ENCODE measurements around the gene CBFA2T2. TPM values are rescaled to one million over a fixed set of nuclear protein-coding genes. Genes with fewer than 3 reads are reported as not detected.

Gene CBFA2T2
- polyA plus RNA-seq, 5 donors, result 34.1 to 48.8 (median 40.5) TPM

DNA sequence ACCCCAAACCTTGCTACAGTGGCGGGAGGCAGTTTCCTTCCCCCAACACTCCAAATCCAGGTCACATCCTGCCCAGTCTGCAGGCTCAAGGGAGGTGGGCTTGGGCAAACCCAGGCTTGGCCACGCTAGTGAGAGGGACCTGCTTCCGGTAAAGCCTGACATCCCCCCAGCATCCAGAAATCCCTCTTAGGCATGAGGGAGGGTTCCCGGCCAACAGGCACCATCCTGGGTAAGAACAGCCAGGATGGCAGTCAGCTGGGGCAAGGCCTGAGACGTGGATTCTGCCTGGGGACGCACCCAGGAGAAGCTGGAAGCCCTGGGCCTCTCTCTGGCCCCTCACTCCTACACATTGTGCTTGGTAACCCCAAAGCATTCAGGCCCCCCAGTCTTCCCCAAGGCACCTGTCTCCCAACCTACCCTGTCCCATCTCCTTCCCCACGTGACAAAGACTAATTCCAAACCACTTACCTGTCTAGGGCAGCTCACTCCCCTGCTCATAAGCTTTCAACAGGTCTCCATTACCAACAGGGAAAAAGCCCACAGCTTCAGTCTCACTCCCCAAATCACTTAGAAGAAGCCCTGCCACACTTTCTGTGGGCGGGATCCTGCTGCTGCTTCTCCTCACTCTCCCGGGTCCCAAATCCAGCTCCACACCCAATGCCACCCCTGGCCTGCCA, 174.3 kb downstream of the CBFA2T2 start:
- no peak for DNase-seq

DNA sequence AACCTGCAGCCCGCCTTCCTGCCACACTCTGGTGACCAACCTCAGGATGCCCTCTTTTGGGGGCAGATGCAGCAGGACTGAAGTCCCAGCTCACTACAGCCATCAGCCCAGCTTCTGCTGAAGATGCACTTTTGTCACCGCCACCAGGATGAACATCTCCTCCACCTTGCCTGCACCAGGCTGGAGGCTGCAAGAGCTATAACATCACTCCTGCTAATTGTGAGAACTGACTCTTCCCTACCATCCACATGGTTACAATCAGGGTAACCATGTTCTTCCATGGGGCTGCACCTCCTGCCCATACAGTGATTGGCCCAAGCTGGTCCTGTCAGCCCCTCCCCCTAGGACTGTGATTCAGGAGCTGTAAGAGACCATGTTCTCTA, 174.9 kb downstream of the CBFA2T2 start:
- no peak for DNase-seq

DNA sequence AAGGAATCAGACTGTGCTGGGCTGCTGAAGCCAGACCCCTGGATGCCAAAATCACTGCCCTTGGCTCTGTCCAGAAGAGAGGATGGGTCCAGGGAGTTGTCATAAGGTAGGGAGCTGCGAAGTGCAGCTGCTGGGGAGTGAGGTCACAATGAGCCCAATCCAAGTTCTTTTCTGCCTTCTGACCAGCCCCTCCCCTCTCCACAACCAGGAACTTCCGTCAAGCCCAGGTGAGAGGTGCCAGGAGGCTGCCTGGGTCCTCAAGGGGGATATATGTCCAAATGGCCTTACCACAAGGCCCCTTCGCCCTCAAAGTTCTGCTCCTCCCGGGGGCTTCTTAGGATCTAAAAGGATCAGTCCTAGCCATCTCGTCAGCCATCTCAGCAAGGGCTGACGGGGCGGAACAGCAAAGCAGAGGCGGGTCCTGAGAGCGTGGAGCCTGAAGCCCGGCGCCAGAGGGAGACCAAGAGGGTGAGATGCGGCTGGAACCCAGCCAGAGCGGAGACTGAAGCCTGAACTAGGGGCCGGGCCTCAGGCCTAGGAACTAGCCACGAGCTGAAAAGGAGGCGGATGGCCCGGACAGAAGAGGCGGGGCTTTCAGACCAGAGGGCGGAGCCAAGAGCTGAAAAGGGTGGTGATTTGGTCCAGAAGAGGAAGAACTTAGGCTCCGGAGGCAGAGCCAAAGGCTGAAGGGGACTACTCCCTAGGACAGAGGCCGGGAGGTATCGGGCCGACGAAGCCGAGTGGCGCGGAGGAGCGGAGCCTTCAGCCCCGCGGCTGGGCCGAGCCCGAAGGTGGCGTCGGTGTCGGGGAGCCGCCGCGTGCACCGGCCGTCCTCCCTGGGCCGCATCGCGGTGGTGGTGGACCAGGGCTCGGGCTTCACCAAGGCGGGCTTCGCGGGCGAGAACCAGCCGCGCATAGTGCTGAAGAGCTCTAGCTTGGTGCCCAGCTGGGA, 176.7 kb downstream of the CBFA2T2 start, which contains the start of gene ACTL10:
Gene ACTL10, plus strand, starts transcription at position 651 of the 952 bp plus-strand sequence. CDS start 555 bp downstream, outside the sequence.
- peak; percentile 92 to 96 for DNase-seq

DNA sequence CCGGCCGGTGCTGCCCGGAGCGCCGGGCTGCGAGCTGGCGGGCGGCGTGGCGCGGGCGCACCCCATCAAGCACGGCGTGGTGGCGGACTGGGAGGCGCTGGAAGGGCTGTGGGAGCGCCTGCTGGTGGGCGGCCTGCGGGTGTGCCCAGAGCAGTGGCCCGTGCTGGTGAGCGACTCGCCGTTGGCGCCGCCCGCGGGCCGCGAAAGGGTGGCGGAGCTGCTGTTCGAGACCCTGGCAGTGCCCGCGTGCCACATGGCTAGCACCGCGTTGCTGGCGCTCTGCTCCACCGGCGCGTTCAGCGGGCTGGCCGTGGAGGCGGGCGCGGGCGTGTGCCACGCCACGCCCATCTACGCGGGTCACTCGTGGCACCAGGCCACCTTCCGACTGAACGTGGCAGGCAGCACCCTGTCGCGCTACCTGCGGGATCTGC, 177.4 kb downstream of the CBFA2T2 start:
- DNase-seq, result no peak

DNA sequence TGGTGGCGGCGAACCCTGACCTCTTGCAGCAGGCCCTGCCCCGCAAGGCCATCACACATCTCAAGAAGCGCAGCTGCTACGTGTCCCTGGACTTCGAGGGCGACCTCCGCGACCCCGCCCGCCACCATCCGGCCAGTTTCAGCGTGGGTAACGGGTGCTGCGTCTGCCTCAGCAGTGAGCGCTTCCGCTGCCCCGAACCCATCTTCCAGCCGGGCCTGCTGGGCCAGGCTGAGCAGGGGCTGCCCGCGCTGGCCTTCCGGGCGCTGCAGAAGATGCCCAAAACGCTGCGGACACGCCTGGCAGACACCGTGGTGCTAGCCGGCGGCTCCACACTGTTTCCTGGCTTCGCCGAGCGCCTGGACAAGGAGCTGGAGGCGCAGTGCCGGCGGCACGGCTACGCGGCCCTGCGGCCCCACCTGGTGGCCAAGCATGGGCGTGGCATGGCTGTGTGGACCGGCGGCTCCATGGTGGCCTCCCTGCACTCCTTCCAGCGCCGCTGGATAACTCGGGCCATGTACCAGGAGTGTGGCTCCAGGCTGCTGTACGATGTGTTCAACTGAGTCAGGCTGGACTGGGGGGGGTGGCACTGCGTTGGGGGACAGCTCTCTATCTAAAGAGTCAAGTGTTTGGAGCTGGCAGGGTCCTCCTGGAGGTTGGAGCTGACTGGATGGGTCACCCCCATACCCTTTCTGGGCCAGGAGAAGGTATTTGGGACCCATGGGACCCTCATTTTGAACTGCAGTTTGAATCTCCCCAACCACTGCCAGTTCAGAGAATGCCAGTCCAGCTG, 178.0 kb downstream of the CBFA2T2 start:
- DNase-seq, result no peak

DNA sequence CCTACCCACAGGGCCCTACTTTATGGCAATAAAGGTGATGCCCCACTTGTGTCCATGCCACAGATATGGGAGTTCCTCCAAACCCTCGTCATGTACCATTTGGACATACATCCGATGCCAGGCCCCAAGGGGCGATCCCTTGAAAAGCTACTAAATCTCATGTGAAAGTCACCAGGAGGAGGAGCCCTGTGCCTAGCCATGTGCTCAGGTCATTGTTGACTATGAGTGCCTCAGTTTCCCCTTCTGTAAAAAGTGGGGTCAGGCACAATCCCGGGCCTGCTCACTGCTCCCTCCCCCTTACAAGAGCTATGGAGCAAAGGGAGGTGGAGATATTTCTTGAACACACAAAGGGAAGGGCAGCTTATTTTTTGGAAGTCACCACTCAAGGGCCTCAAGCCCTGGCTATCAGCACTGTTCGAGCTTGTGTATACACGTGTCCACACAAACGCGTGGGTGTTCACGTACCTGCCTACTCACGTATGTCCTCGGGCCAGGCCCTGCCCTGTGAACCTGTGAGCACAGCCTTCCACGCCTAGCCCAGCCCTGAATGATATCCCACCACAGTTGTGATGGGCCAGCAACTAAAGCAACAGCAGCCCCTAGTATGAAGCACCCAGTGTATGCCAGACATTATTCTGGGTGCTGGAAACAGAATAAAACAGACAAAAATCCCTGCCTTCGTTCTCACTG, 178.7 kb downstream of the CBFA2T2 start:
- no peak for DNase-seq

DNA sequence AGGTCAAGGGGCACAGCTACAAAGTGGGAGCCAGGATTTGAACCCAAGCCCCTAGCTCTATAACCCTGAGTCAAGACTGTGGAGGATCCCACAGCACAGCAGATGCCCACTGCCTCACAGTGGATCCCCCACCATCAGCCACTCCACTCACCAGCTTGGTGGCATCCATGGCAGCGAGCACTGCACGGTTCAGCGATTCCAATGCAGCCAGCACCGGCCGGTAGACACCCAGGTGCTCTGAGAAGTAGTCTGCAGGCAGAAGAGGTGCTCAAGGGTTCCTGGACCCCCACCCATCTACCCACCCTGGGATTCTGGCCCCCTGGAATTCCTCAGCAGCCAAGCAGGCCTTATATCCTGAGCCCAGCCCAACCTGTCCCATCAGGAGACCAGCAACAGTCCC, 179.3 kb downstream of the CBFA2T2 start:
- DNase-seq, result no peak

DNA sequence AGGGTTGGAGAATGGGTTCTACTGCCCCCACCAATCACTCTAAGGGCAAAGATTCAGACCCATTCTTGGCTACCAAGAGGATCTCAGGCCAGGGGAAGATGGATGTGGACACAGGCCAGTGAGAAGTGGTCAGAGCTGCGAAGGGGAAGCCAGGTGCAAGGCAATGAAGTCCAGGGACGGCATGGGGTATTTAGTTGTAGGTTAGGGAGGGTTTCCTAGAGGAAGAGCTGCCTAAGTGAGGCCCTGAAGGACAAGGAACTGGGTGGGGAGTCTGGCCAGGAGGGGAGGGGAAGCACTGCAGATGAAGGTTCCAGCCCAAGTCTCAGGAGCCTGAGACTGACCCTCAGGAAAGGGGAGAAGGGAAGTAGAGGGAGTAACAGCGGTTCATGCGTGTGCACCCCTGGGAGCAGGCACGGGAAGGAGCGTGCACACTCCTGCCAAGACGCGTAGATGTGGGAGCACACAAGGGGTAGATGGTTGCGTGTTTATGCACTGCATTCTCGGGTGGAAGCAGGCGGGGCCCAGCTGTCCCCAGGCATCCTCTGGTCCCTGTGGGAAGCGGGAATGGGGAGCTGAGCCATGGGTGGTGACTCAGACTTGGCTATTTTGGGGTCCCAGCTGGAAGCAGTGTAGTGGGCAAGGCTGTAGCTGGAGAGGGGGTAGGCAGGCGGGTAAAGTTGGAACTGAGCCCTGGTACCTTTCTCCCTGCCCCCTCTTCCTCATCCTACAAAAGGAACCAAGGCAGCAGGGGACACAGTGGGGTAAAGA, 180.2 kb downstream of the CBFA2T2 start:
- DNase-seq, result no peak

DNA sequence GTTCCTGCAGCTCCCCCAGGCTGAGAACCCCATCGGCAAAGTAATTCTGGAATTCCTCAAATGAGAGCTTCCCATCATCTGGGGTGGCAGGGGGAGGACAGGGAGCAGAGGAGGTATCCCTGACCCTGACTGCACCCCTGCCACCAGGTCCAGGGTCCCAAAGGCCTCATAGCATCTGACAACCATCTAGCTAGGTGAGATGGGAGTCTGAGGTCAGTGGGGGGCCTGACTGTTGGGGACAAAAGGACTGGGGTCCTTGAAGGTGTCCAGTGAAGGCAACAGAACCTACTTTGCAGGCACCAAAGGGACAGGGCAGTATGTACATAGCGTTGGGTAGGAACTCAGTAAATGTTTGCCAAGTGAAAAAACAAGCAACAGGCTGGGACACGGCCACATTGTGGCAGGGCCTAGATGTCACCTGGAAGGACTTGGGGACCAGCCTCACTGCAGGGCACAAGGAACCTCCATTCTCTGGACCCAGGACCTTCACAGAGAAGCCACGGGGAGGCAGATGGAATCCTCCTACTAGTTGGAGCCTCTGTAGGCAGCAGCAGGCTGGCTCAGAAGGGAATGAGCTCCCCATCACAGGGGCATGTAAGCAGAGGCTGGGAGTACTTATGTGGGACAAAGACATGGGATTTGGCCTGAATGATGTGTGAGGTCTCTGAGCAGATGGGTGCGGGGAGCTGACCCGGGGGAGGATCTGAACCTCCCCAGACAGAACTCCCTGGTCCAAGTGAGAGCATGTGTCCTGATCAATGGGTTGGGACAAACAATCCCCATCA, 181.0 kb downstream of the CBFA2T2 start:
- DNase-seq, result no peak

DNA sequence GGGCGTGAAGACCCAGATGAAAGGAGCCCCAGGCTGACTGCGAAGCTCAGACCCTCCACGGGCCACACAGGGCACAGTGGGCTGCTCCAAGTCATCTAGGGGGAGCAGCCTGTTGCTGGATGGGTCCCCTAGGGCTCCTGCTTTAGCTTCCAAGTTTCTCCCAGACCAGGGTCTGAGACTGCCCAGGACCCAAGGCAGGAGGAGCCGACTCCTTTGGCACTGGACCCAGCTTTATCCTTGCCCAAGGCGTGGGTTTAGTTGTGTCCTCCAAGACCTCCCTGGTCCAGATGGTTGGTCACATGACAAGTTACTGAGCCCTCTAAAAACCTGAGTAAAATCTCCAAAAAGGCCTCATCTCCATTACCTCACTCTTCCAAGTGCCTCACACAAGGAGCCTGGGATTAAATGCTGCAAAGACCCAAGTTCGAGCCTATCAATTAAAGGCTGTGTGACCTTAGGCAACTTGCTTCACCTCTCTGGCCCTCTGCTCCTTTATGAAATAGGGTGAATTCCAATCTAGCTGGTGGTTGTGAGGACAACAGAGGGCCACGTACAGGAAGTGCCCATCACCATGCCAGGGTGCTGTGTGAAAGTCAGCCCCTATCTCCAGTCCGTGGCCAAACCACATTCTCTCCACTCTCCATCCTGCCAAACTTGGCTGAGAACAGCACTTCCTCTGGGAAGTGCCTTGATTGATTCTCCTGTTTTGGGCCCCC, 181.8 kb downstream of the CBFA2T2 start:
- no peak for DNase-seq

DNA sequence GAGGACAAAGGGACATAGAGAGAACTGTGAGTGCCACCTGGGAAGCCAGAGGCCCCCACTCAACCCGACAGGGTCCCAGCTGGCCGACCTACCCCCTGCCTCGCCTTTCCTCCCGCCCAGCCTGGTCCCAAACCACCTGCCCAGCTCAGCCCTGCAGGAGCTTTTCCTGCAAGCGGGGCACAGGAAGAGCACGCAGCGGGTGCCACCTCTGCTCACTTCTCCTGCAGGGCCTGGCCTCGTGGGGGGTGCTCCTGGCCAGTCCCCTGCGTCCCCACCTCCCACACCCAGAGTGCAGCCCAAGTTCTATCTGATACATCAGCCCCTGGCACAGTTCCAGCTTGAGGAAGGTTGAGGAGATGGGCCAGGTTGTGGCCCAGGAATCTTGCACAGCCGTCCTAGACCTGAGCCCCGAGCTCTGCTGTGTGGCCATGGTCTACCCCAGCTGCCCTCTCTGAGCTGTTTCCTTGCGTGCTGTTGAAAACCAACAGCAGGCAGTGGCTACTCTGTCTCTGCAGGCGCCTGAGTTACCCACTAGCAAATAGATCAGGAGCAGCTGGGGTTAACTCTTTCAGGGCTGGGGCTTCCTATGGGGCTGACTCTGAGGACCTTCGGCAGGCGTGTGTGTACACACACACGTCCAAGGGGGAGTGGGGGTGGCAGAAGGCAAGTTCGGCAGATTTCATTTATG, 182.7 kb downstream of the CBFA2T2 start:
- DNase-seq, result no peak

DNA sequence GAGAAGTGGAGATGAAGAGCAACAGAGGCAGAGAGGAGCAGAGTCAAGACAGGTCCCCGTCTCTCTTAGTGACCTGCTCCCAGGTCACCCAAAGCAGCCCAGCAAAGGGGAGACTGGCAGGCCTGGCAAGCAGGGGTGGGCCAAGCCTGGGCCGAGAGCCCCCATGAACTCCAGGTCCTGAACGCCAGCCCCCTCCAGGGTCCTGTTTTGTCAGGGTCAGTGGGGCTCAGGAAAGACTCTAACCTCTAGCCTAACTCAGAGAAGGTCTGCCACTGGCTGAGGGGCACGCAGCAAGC, 183.2 kb downstream of the CBFA2T2 start:
- no peak for DNase-seq

DNA sequence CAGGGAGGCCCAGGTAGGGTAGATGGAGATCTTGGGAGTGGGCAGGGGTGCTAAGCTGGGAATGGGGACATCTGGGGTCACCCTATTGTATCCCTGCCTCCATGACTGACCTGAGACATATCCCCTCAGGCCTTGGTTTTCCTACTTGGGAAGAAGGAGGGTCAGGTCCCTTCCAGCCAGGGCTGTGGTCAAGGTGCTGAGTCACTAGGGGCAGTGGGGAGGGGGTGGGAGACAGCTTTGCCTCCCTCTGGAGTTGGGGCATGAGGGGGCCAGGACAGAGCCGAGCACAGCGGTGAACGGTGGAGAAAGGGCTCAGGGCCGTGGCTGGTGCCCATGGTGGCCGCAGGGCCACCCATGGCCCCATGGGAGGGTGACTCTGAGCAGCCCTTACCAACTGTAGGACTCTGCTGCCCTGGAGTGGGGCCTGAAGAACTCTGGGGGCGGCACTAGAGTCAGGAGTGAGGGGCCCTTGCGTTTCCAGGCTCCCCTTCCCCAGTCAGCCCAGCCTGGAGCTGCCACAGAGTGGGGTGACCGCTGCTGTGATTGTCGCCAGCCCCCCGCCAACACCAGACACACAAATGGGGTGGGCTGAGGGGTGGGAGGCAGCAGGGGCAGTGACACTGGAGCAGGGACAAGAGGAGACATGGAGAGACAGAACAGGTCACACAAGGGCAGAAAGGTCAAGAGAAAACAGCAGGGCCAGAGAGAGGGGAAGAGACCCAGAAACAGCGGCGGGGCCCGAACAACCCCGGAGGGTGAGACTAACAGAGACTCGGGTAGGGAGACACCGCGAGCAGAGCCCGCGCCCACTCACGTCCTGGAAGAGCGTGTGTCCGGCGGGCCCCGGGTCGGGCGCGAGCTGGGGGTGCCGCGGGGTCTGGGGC, 183.8 kb downstream of the CBFA2T2 start:
- no peak for DNase-seq

DNA sequence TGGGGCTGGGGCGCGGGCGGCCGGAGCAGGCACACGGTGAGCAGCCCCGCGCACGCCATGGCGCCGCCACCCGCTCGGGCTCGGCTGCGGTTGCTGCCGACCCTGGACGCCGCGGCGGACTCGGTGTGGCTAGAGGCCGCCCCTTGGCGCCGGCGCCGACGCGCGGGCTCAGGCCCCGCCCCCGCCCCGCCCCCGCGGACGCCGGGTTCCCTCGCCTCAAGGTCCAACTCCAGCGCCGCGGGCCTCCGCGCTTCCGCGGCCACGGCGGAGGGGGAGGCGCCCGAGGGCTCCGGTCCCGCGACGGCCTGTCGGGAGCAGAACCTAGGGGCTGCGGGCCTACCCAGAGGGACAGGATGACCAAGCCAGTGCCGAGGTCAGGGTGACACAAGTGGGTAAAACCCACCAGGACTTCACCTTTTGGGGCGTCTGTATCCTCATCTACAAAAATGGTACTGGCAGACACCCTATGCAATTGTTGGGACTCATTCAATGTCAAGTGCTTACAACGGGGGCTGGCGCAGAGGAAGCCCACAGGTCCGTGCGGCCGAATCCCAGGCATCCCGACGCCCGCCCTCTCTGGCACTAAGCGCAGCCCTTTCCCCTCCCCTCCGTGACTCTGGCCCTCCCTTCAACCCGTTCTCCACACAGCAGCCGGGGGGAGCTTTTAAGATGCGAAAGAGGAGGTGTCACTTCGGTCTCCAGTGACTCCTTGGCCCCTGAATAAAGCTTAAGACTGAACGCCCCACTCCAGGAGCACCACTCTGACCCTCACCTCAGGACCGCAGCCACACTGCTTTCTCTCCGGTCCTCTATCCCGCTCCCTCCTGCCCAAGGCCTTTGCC, 184.6 kb downstream of the CBFA2T2 start, which contains the start of gene NECAB3:
Gene NECAB3, minus strand, starts transcription at position 135 of the 842 bp plus-strand sequence. Its CDS starts 76 bp downstream, at position 59.
- peak; percentile 75 to 78 for DNase-seq

DNA sequence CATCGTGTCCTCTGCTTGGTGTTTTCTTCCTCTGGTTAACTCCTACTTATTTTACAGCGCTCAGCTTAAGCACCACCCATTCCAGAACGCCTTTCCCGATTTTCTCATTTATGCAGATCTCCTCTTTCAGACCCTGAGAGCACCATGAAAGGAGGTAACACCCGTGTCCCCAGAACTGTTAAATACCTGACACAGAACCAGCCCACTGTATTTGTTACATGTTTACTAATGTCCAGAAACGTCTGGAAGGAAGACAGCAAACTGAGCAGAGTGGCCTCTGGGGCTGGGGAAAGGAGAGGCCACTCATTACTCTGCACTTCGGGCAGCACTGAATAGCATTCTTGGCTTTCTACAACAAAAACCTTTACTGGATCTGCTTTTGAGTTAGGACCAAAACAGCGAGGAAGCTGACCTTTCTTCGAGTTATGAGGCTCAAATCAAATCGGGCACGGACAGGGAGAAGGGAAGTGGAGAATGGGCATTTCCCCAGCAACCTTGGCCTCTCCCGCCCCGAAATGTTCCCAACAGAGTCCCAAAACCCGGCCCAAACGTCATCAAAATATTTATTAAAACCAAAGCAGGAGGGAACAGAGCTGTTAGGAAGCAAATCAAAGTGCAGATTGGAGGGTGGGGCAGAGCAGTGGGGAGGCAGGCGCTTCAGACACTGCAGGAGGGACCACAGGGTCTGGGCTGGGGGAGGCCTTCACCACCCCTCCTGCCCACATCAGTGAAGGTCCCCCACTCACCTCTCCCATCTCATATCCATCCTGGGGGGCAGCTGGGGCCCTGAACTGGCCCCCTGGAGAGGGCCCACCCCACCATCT, 185.5 kb downstream of the CBFA2T2 start:
- no peak for DNase-seq

DNA sequence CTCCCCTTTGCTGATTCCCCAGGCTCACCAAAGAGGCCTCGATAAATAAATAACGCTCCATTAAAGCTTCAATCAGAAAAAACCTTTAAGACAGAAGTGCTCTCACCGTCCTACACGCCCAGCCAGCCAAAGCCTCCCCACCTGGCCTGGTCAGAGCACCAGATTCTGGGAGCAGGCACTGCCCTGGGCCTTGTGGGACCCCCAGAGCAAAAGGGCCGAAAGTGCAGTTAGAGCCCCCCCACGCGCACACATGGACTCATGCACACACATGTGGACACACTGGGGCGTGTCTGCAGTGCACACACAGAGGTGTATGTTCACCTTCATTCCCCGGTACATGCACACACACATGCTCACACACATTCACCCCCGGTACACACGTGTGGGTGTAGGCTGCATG, 186.2 kb downstream of the CBFA2T2 start:
- no peak for DNase-seq
